MM.1S (cell line): ENCODE data around the gene JAG1.

ENCODE experiments used
- DNase-seq: peaks from one replicate; pipeline ENCODE4 v3.0.0-alpha.2; 2015
- H2AFZ ChIP-seq: fragments of 300-600 bp; sonication (generic); 2 replicates; pipeline ENCODE4 v1.6.0; 2016; ENCODE audit warnings: antibody characterized with exemption, low read length
- H3F3A ChIP-seq: fragments of 300-600 bp; sonication (generic); 2 replicates; pipeline ENCODE4 v1.6.1; 2016; ENCODE audit warnings: mild to moderate bottlenecking, antibody characterized with exemption, low read length, moderate library complexity, mixed read lengths; ENCODE audit not compliant: insufficient read depth
- H3K27ac ChIP-seq: fragments of 300-600 bp; sonication (generic); 2 replicates; pipeline ENCODE4 v1.5.1; 2016; ENCODE audit warnings: mild to moderate bottlenecking, low read length
- H3K27me3 ChIP-seq: fragments of 300-600 bp; sonication (generic); replicated peaks from 2 replicates; pipeline ENCODE4 v1.6.0; 2016; ENCODE audit warnings: low read length; ENCODE audit not compliant: insufficient read depth
- H3K36me3 ChIP-seq: fragments of 300-600 bp; sonication (generic); replicated peaks from 2 replicates; pipeline ENCODE4 v1.6.1; 2016; ENCODE audit warnings: mild to moderate bottlenecking, low read length, mixed read lengths; ENCODE audit not compliant: insufficient read depth
- H3K4me1 ChIP-seq: fragments of 300-600 bp; sonication (generic); 2 replicates; pipeline ENCODE4 v1.6.1; 2016; ENCODE audit warnings: low read length, mixed read lengths
- H3K4me2 ChIP-seq: fragments of 300-600 bp; sonication (generic); 2 replicates; pipeline ENCODE4 v1.6.0; 2016; ENCODE audit warnings: low read depth, low read length
- H3K4me3 ChIP-seq: fragments of 300-600 bp; sonication (generic); 2 replicates; pipeline ENCODE4 v1.5.1; 2016; ENCODE audit warnings: low read length, mixed read lengths
- H3K79me2 ChIP-seq: fragments of 300-600 bp; sonication (generic); 2 replicates; pipeline ENCODE4 v1.6.1; 2016; ENCODE audit warnings: mixed run types, low read length, mixed read lengths
- H3K9ac ChIP-seq: fragments of 300-600 bp; sonication (generic); 2 replicates; pipeline ENCODE4 v1.6.1; 2016; ENCODE audit warnings: low read length, mixed read lengths
- H3K9me2 ChIP-seq: fragments of 300-600 bp; sonication (generic); replicated peaks from 2 replicates; pipeline ENCODE4 v1.6.1; 2016; ENCODE audit warnings: mild to moderate bottlenecking, low read length, mixed read lengths; ENCODE audit not compliant: insufficient read depth
- H3K9me3 ChIP-seq: fragments of 300-600 bp; sonication (generic); replicated peaks from 2 replicates; pipeline ENCODE4 v1.6.1; 2016; ENCODE audit warnings: mild to moderate bottlenecking, low read length, mixed read lengths; ENCODE audit not compliant: insufficient read depth
- H4K20me1 ChIP-seq: fragments of 300-600 bp; sonication (generic); 2 replicates; pipeline ENCODE4 v1.6.1; 2016; ENCODE audit warnings: mild to moderate bottlenecking, low read length, moderate library complexity, mixed read lengths; ENCODE audit not compliant: insufficient read depth
- EZH2 ChIP-seq: fragments of 300-600 bp; sonication (generic); optimal IDR thresholded peaks from 2 replicates; pipeline ENCODE3; 2017; ENCODE audit warnings: low read depth, mild to moderate bottlenecking, antibody characterized with exemption, low read length, mixed read lengths
- EZH2phosphoT487 ChIP-seq: fragments of 300-600 bp; sonication (generic); IDR thresholded peaks from 2 replicates; pipeline ENCODE4 v1.6.1; 2018; ENCODE audit warnings: antibody characterized with exemption, low read length
- TF ChIP-seq, protein P1 (sequence below): fragments of 300-600 bp; sonication (generic); IDR thresholded peaks from 2 replicates; pipeline ENCODE4 v1.5.1; 2016; ENCODE audit warnings: antibody characterized with exemption, low read length, mixed read lengths

The JAG1 gene

DNA sequence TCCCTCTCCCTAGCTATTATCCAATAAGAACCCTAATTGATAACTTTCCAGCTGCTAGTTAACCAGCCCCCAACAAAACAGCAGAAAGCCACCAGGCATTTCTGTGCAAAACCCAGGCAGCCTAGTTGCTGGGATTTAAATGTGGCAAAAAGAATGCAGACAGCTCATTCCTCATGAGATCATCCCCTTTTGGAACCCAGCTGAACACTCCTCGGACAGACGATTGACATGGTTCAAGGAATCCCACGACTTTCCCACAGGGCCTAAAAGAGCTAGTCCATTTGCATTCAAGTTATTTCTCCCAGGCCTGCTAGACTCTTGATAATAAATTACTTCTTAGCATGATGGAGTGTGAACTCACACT lies 24.0 kb downstream of the JAG1 start:
- Histone ChIP-seq H3K9ac (no peak overlapping the region), H3K9me2 (no peaks in the 10 kb centered on the region), H3K79me2 (no peaks in the 10 kb centered on the region), H4K20me1 (no peaks in the 10 kb centered on the region), H3K4me1 (peaks cover 3% of the 10 kb centered on the region; the same call in 1 of the 2 replicates), H3F3A (no peaks in the 10 kb centered on the region), H3K9me3 (no peaks in the 10 kb centered on the region), H3K27ac (no peak overlapping the region), H3K4me2 (no peak overlapping the region), H3K36me3 (peaks cover 7% of the 10 kb centered on the region), H2AFZ (no peak overlapping the region), H3K4me3 (no peak overlapping the region), H3K27me3 (no peaks in the 10 kb centered on the region)
- no peak for DNase-seq
- TF ChIP-seq EZH2phosphoT487 (no peak), EZH2 (no peak)
- TF ChIP-seq, protein P1, sequence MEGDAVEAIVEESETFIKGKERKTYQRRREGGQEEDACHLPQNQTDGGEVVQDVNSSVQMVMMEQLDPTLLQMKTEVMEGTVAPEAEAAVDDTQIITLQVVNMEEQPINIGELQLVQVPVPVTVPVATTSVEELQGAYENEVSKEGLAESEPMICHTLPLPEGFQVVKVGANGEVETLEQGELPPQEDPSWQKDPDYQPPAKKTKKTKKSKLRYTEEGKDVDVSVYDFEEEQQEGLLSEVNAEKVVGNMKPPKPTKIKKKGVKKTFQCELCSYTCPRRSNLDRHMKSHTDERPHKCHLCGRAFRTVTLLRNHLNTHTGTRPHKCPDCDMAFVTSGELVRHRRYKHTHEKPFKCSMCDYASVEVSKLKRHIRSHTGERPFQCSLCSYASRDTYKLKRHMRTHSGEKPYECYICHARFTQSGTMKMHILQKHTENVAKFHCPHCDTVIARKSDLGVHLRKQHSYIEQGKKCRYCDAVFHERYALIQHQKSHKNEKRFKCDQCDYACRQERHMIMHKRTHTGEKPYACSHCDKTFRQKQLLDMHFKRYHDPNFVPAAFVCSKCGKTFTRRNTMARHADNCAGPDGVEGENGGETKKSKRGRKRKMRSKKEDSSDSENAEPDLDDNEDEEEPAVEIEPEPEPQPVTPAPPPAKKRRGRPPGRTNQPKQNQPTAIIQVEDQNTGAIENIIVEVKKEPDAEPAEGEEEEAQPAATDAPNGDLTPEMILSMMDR, result no peak

DNA sequence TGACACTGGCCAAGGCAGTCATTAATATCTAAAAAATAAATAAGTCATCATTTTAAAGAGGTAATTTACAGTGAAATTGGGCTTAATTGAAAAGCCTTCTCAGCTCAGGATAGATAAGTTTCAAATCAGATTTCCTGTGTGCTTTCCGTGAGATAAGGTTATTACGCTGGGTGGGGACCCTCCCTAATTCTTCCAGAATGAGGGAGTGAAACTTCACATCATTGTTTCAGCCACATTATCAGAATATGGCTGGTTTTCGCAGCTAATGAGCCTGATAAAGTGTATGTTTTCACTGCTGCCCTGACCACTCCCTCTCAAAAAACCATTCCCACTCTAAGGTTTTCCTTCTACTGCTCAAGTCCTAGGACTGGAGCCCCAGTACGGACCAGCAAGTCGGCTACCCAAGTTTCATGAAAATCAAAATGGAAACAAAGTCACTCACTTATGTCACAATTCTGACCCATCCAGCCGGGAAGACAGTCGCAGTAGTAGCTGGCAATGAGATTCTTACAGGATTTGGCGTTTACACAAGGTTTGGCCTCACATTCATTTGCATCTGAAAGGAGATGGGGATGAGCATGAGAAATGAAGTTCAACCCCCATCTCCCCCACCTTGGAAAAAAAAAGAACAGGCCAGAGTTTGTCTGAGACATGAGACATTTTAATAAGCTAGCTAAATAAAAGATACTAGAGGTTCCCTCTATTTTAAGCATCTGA lies 24.6 kb downstream of the JAG1 start:
- Histone ChIP-seq H3K36me3 (peaks cover 7% of the 10 kb centered on the region), H3K9ac (no peak overlapping the region), H3K4me3 (no peak overlapping the region), H3K4me1 (peaks cover 6% of the 10 kb centered on the region; the same call in 1 of the 2 replicates), H3F3A (no peaks in the 10 kb centered on the region), H3K9me2 (no peaks in the 10 kb centered on the region), H3K9me3 (no peaks in the 10 kb centered on the region), H2AFZ (no peak overlapping the region), H3K4me2 (no peak overlapping the region), H3K79me2 (no peaks in the 10 kb centered on the region), H3K27me3 (no peaks in the 10 kb centered on the region), H4K20me1 (no peaks in the 10 kb centered on the region), H3K27ac (no peak overlapping the region)
- TF ChIP-seq EZH2, result no peak
- TF ChIP-seq EZH2phosphoT487, result no peak
- TF ChIP-seq, protein P1, result no peak
- no peak for DNase-seq

DNA sequence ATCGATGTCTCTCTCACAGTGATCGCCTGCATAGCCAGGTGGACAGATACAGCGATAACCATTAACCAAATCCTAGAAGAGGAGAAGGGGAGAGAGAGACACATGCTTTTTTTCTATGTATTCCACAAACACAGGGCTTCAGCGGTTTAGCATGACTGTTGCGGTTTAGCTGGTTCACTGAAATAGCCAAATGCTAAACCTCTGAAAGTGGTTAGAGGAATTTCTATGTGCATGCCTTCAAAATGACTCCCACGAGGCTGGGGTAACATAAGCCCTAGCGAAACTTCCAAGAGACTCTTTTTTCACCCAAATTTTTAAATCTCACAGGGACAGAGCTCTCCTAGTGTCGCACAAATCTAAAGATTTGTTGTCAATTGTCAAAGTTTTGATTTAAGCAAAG lies 25.1 kb downstream of the JAG1 start:
- H2AFZ ChIP-seq, result no peak overlapping the region
- H3K9me2 ChIP-seq, result no peaks in the 10 kb centered on the region
- no peak overlapping the region for H3K4me3 ChIP-seq
- TF ChIP-seq EZH2 (no peak), EZH2phosphoT487 (no peak)
- TF ChIP-seq, protein P1, result no peak
- H3K27ac ChIP-seq, result no peak overlapping the region
- no peak for DNase-seq
- no peaks in the 10 kb centered on the region for H3K27me3 ChIP-seq
- peaks cover 7% of the 10 kb centered on the region for H3K36me3 ChIP-seq
- no peak overlapping the region for H3K9ac ChIP-seq
- H3K4me2 ChIP-seq, result no peak overlapping the region
- H3K4me1 ChIP-seq, result peaks cover 6% of the 10 kb centered on the region; the same call in 1 of the 2 replicates
- H4K20me1 ChIP-seq, result no peaks in the 10 kb centered on the region
- H3F3A ChIP-seq, result no peaks in the 10 kb centered on the region
- no peaks in the 10 kb centered on the region for H3K9me3 ChIP-seq
- no peaks in the 10 kb centered on the region for H3K79me2 ChIP-seq
